IPS-20b (cell line): ENCODE measurements around the gene METTL16.
A peak's percentile ranks its signal among the peaks of the same experiment; 100 is the strongest.

Experiments used
- H3K27ac ChIP-seq: one replicate; pipeline ENCODE4 v1.5.1; 2013; ENCODE audit warnings: low read length
- H3K27me3 ChIP-seq: 2 replicates; pipeline ENCODE4 v1.6.1; 2013; ENCODE audit warnings: mild to moderate bottlenecking, low read length, inconsistent platforms; ENCODE audit not compliant: insufficient read depth
- H3K36me3 ChIP-seq: 2 replicates; pipeline ENCODE4 v1.6.1; 2013; ENCODE audit warnings: low read depth, mild to moderate bottlenecking, inconsistent platforms, low read length, moderate library complexity; ENCODE audit not compliant: insufficient read depth
- H3K4me1 ChIP-seq: 2 replicates; pipeline ENCODE4 v1.6.1; 2013; ENCODE audit warnings: mild to moderate bottlenecking, control low read depth, inconsistent platforms, low read length, moderate library complexity; ENCODE audit not compliant: insufficient read depth
- H3K4me3 ChIP-seq: 2 replicates; pipeline ENCODE4 v1.5.1; 2013; ENCODE audit warnings: mild to moderate bottlenecking, low read length, inconsistent platforms
- H3K9ac ChIP-seq: 2 replicates; pipeline ENCODE4 v1.6.1; 2013; ENCODE audit warnings: low read depth, mild to moderate bottlenecking, inconsistent platforms, low read length, moderate library complexity
- H3K9me3 ChIP-seq: 2 replicates; pipeline ENCODE4 v1.6.1; 2013; ENCODE audit warnings: mild to moderate bottlenecking, low read depth, low read length, inconsistent platforms; ENCODE audit not compliant: insufficient read depth

METTL16 gene

GRCh38 chr17:2373179-2373578 lies 138.5 kb downstream of the METTL16 start:
- H3K27me3 ChIP-seq: no peaks in the 10 kb centered on the region
- H3K4me3 ChIP-seq: no peak overlapping the region
- no peaks in the 10 kb centered on the region for H3K9me3 ChIP-seq
- H3K9ac ChIP-seq: no peak overlapping the region
- H3K36me3 ChIP-seq: peaks cover 26% of the 10 kb centered on the region
- H3K27ac ChIP-seq: no peak overlapping the region
- no peaks in the 10 kb centered on the region for H3K4me1 ChIP-seq

- no peak overlapping the region for H3K4me3 ChIP-seq
- H3K27me3 ChIP-seq: no peaks in the 10 kb centered on the region
- no peak overlapping the region for H3K9ac ChIP-seq
- peaks cover 22% of the 10 kb centered on the region for H3K36me3 ChIP-seq
- no peaks in the 10 kb centered on the region for H3K9me3 ChIP-seq
- H3K27ac ChIP-seq: no peak overlapping the region
- H3K4me1 ChIP-seq: no peaks in the 10 kb centered on the region
Observed at GRCh38 chr17:2372681-2373080, 139.0 kb downstream of the METTL16 start.

GRCh38 chr17:2372180-2372579 lies 139.5 kb downstream of the METTL16 start:
- Histone ChIP-seq H3K27me3 (no peaks in the 10 kb centered on the region), H3K36me3 (peaks cover 18% of the 10 kb centered on the region), H3K27ac (no peak overlapping the region), H3K9me3 (no peaks in the 10 kb centered on the region), H3K9ac (no peak overlapping the region), H3K4me1 (no peaks in the 10 kb centered on the region), H3K4me3 (no peak overlapping the region)

GRCh38 chr17:2371183-2372130 lies 140.2 kb downstream of the METTL16 start:
- H3K4me1 ChIP-seq: no peaks in the 10 kb centered on the region
- no peak overlapping the region for H3K4me3 ChIP-seq
- no peak overlapping the region for H3K9ac ChIP-seq
- H3K27me3 ChIP-seq: no peaks in the 10 kb centered on the region
- H3K36me3 ChIP-seq: peaks cover 18% of the 10 kb centered on the region
- H3K9me3 ChIP-seq: no peaks in the 10 kb centered on the region
- H3K27ac ChIP-seq: no peak overlapping the region

GRCh38 chr17:2370211-2370589 lies 141.5 kb downstream of the METTL16 start:
- no peaks in the 10 kb centered on the region for H3K9me3 ChIP-seq
- H3K4me1 ChIP-seq: no peaks in the 10 kb centered on the region
- H3K36me3 ChIP-seq: peaks cover 12% of the 10 kb centered on the region; the same call in 1 of the 2 replicates
- H3K27ac ChIP-seq: no peak overlapping the region
- H3K4me3 ChIP-seq: no peak overlapping the region
- H3K27me3 ChIP-seq: no peaks in the 10 kb centered on the region
- H3K9ac ChIP-seq: peak overlapping the region; percentile 32; the same call in 1 of the 2 replicates

- H3K9me3 ChIP-seq: no peaks in the 10 kb centered on the region
- H3K9ac ChIP-seq: peak overlapping the region; percentile 32; the same call in 1 of the 2 replicates
- no peak overlapping the region for H3K4me3 ChIP-seq
- H3K4me1 ChIP-seq: no peaks in the 10 kb centered on the region
- H3K36me3 ChIP-seq: peaks cover 12% of the 10 kb centered on the region; the same call in 1 of the 2 replicates
- H3K27me3 ChIP-seq: no peaks in the 10 kb centered on the region
- H3K27ac ChIP-seq: no peak overlapping the region
Observed at GRCh38 chr17:2369551-2370210, 142.0 kb downstream of the METTL16 start.

GRCh38 chr17:2369039-2369438 lies 142.6 kb downstream of the METTL16 start:
- Histone ChIP-seq H3K4me1 (no peaks in the 10 kb centered on the region), H3K36me3 (peaks cover 12% of the 10 kb centered on the region; the same call in 1 of the 2 replicates), H3K9ac (no peak overlapping the region), H3K27me3 (no peaks in the 10 kb centered on the region), H3K27ac (no peak overlapping the region), H3K4me3 (no peak overlapping the region), H3K9me3 (no peaks in the 10 kb centered on the region)

GRCh38 chr17:2368359-2368758 lies 143.3 kb downstream of the METTL16 start:
- Histone ChIP-seq H3K9ac (no peak overlapping the region), H3K27me3 (no peaks in the 10 kb centered on the region), H3K36me3 (peaks cover 8% of the 10 kb centered on the region; the same call in 1 of the 2 replicates), H3K4me3 (no peak overlapping the region), H3K27ac (no peak overlapping the region), H3K9me3 (no peaks in the 10 kb centered on the region), H3K4me1 (no peaks in the 10 kb centered on the region)

- peaks cover 10% of the 10 kb centered on the region for H3K36me3 ChIP-seq
- no peak overlapping the region for H3K9ac ChIP-seq
- no peaks in the 10 kb centered on the region for H3K9me3 ChIP-seq
- H3K27ac ChIP-seq: no peak overlapping the region
- no peak overlapping the region for H3K4me3 ChIP-seq
- no peaks in the 10 kb centered on the region for H3K4me1 ChIP-seq
- H3K27me3 ChIP-seq: no peaks in the 10 kb centered on the region
Observed at GRCh38 chr17:2366747-2367494, 144.8 kb downstream of the METTL16 start.
